ENCODE data around the gene GPR137B.

Gene GPR137B

DNA sequence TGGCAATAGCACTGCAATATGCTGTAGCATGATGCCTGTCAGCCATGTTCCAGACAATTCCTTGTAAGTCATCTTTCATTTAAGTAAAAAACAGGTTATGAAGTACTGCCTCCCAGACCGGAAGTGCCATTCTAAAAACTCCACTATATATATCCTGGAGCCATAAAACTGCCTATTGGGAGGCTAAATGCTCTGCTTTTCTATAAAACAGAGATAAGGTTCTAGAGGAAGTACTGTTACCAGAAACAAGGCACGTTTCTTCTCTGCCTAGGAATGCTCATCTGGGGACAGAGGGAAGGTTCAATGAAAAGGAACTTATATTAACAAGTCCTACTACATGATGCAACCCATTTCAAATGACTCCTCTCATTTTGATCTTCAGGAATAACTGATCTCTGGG, 66.8 kb downstream of the GPR137B start:
- Histone ChIP-seq H3K27me3 (ENCODE audit: control insufficient read depth, insufficient read depth, low read length) (no peaks in the 10 kb centered on the region), H3K4me3 (ENCODE audit: low read depth, low read length) (no peak overlapping the region), H3K27ac (ENCODE audit: low read depth, low read length) (no peak overlapping the region), H3K4me1 (ENCODE audit: control insufficient read depth, insufficient read depth, low read length) (peaks cover 4% of the 10 kb centered on the region), H3K36me3 (ENCODE audit: control insufficient read depth, insufficient read depth, low read length) (no peaks in the 10 kb centered on the region), H3K9ac (ENCODE audit: low read length) (no peak overlapping the region), H3K9me3 (ENCODE audit: control insufficient read depth, insufficient read depth, low read depth, low read length) (no peaks in the 10 kb centered on the region)

DNA sequence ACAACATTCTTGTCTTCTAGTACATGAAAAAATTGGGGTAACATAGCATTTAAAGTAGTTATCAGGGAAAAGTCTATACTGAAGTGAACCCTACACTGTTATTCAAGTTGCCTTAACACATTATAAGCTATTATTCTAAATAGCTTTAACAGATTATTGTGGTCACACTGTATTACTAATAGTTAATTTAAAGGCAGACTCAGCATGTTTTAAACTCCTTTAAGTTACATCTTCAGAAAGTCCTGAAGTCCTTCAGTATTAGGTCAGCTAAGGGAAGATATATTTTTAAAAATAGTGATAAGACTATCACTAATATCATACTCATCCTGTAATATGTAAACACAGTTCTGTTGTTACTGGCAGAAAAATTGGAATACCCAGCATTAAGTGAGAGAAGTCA, 67.4 kb downstream of the GPR137B start:
- H3K4me3 ChIP-seq (ENCODE audit: low read depth, low read length), result no peak overlapping the region
- H3K27me3 ChIP-seq (ENCODE audit: control insufficient read depth, insufficient read depth, low read length), result no peaks in the 10 kb centered on the region
- H3K36me3 ChIP-seq (ENCODE audit: control insufficient read depth, insufficient read depth, low read length), result no peaks in the 10 kb centered on the region
- H3K9me3 ChIP-seq (ENCODE audit: control insufficient read depth, insufficient read depth, low read depth, low read length), result no peaks in the 10 kb centered on the region
- H3K9ac ChIP-seq (ENCODE audit: low read length), result no peak overlapping the region
- no peak overlapping the region for H3K27ac ChIP-seq (ENCODE audit: low read depth, low read length)
- H3K4me1 ChIP-seq (ENCODE audit: control insufficient read depth, insufficient read depth, low read length), result peaks cover 4% of the 10 kb centered on the region

DNA sequence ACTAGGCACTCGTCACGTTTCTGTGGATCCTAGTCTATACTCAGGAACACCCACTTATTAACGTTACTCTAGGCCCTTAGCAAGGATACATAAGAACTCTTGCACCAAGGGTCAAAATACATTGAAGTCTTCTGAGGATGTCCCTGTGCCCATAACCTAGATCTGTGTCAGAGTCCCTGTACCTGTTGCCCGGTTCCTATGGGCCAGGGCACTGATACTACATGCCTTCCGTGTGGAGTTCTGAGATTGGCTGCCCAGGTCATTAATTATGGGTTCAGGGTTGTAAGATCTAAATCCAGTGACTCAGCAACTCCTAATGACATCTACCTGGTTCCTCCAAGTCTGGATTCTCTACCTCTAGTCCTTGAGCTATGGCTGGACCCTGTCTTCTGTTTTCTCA, 69.5 kb downstream of the GPR137B start:
- Histone ChIP-seq H3K36me3 (ENCODE audit: control insufficient read depth, insufficient read depth, low read length) (no peaks in the 10 kb centered on the region), H3K27me3 (ENCODE audit: control insufficient read depth, insufficient read depth, low read length) (no peaks in the 10 kb centered on the region), H3K27ac (ENCODE audit: low read depth, low read length) (no peak overlapping the region), H3K9me3 (ENCODE audit: control insufficient read depth, insufficient read depth, low read depth, low read length) (no peaks in the 10 kb centered on the region), H3K4me1 (ENCODE audit: control insufficient read depth, insufficient read depth, low read length) (no peaks in the 10 kb centered on the region), H3K4me3 (ENCODE audit: low read depth, low read length) (no peak overlapping the region), H3K9ac (ENCODE audit: low read length) (no peak overlapping the region)

DNA sequence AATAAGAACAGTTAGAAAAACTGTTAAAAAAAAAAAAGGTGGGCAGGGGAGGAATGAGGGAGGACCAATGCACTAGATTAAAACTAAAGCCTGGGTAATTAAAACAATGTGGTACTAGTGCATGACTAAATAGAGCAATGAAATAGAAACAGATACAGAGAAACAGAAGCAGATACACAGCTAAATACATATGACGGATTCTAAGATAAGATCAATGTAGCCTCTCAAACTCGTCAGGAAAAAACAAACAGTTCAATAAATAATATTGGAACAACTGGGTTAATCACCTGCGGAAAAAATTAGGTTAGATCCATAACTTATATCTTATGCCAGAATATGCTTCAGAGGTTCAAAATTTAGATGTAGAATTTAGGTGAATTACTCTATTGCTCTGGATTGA, 71.2 kb downstream of the GPR137B start:
- H3K27me3 ChIP-seq (ENCODE audit: control insufficient read depth, insufficient read depth, low read length), result no peaks in the 10 kb centered on the region
- no peaks in the 10 kb centered on the region for H3K9me3 ChIP-seq (ENCODE audit: control insufficient read depth, insufficient read depth, low read depth, low read length)
- no peaks in the 10 kb centered on the region for H3K4me1 ChIP-seq (ENCODE audit: control insufficient read depth, insufficient read depth, low read length)
- H3K36me3 ChIP-seq (ENCODE audit: control insufficient read depth, insufficient read depth, low read length), result no peaks in the 10 kb centered on the region
- H3K9ac ChIP-seq (ENCODE audit: low read length), result no peak overlapping the region
- H3K4me3 ChIP-seq (ENCODE audit: low read depth, low read length), result no peak overlapping the region
- H3K27ac ChIP-seq (ENCODE audit: low read depth, low read length), result no peak overlapping the region

DNA sequence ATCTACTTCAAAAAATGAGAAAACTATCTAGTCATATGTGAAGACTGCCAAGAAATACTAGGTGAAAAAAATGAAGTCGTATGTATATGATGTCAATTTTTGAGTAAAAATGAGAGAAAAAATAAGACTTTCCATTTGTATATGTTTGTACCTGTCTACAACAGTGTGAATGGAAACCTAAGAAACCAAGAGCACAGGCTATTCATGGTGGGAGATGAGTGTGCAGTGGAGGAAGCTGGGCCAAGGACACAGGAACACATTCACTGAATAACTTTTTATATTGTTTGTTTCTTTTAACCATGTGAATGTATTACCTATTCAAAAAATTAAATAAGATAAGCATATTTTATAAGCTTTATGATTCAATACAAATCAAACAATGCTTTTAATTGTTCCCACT, 72.4 kb downstream of the GPR137B start:
- no peak overlapping the region for H3K27ac ChIP-seq (ENCODE audit: low read depth, low read length)
- H3K36me3 ChIP-seq (ENCODE audit: control insufficient read depth, insufficient read depth, low read length), result no peaks in the 10 kb centered on the region
- H3K4me1 ChIP-seq (ENCODE audit: control insufficient read depth, insufficient read depth, low read length), result no peaks in the 10 kb centered on the region
- no peak overlapping the region for H3K4me3 ChIP-seq (ENCODE audit: low read depth, low read length)
- no peaks in the 10 kb centered on the region for H3K27me3 ChIP-seq (ENCODE audit: control insufficient read depth, insufficient read depth, low read length)
- no peaks in the 10 kb centered on the region for H3K9me3 ChIP-seq (ENCODE audit: control insufficient read depth, insufficient read depth, low read depth, low read length)
- no peak overlapping the region for H3K9ac ChIP-seq (ENCODE audit: low read length)

DNA sequence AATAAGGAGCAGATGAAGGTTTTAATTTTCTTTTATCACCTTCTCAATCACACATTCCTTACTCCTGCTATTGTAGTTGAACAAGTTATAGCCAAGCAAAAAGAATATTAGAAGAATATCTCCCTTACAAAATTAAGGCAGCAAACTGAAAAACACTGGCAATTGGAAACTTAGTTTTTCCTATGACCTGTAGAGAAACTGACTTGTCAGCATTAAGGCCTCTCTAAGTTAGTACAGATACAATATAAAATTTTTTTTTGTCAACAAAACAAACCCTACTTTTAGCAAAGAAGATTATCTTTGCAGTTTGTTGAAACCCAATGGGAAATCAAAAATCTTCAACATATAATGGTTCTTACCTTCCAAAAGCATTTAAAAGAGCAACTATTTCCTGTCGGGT, 78.1 kb downstream of the GPR137B start:
- Histone ChIP-seq H3K4me1 (ENCODE audit: control insufficient read depth, insufficient read depth, low read length) (no peaks in the 10 kb centered on the region), H3K36me3 (ENCODE audit: control insufficient read depth, insufficient read depth, low read length) (no peaks in the 10 kb centered on the region), H3K9ac (ENCODE audit: low read length) (no peak overlapping the region), H3K27ac (ENCODE audit: low read depth, low read length) (no peak overlapping the region), H3K9me3 (ENCODE audit: control insufficient read depth, insufficient read depth, low read depth, low read length) (no peaks in the 10 kb centered on the region), H3K4me3 (ENCODE audit: low read depth, low read length) (no peak overlapping the region), H3K27me3 (ENCODE audit: control insufficient read depth, insufficient read depth, low read length) (no peaks in the 10 kb centered on the region)

DNA sequence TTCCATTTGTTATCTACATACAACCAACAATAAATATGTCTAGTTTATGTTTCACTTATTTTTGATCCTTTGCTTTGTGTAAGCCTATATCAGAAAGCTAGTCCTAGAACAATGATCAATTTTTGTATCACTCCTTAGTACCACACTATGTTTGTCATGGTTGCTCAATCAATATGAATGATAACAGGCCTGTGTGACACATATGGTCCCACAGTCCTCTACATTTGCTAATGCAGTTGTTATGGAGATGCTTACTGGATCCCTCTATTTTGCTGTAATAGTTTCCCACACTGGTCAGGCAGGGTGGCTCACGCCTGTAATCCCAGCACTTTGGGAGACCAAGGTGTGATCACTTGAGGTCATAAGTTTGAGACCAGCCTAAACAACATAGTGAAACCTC, 80.3 kb downstream of the GPR137B start:
- Histone ChIP-seq H3K4me1 (ENCODE audit: control insufficient read depth, insufficient read depth, low read length) (no peaks in the 10 kb centered on the region), H3K36me3 (ENCODE audit: control insufficient read depth, insufficient read depth, low read length) (no peaks in the 10 kb centered on the region), H3K9me3 (ENCODE audit: control insufficient read depth, insufficient read depth, low read depth, low read length) (no peaks in the 10 kb centered on the region), H3K27ac (ENCODE audit: low read depth, low read length) (no peak overlapping the region), H3K27me3 (ENCODE audit: control insufficient read depth, insufficient read depth, low read length) (no peaks in the 10 kb centered on the region), H3K9ac (ENCODE audit: low read length) (no peak overlapping the region), H3K4me3 (ENCODE audit: low read depth, low read length) (no peak overlapping the region)

DNA sequence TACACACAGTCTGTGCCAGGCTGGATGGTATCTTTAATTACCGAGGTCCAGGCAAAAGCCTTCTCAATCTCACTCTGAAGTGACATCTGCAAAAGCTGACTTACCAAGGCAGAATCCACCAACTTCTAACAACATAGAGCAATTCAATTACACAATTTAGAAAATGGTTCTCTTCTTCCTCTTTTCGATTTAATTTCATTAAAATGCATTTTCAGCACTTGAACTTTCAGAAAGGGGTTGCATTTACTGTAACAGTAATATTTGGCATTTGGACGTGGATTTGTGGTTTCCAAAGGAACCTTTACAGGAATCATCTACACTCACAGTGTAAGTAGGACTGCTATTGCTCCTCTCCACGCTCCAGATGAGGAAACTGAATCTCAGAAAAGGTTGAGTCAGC, 86.1 kb downstream of the GPR137B start:
- no peak overlapping the region for H3K4me3 ChIP-seq (ENCODE audit: low read depth, low read length)
- no peaks in the 10 kb centered on the region for H3K9me3 ChIP-seq (ENCODE audit: control insufficient read depth, insufficient read depth, low read depth, low read length)
- H3K27ac ChIP-seq (ENCODE audit: low read depth, low read length), result no peak overlapping the region
- H3K4me1 ChIP-seq (ENCODE audit: control insufficient read depth, insufficient read depth, low read length), result no peaks in the 10 kb centered on the region
- no peak overlapping the region for H3K9ac ChIP-seq (ENCODE audit: low read length)
- no peaks in the 10 kb centered on the region for H3K27me3 ChIP-seq (ENCODE audit: control insufficient read depth, insufficient read depth, low read length)
- H3K36me3 ChIP-seq (ENCODE audit: control insufficient read depth, insufficient read depth, low read length), result no peaks in the 10 kb centered on the region

DNA sequence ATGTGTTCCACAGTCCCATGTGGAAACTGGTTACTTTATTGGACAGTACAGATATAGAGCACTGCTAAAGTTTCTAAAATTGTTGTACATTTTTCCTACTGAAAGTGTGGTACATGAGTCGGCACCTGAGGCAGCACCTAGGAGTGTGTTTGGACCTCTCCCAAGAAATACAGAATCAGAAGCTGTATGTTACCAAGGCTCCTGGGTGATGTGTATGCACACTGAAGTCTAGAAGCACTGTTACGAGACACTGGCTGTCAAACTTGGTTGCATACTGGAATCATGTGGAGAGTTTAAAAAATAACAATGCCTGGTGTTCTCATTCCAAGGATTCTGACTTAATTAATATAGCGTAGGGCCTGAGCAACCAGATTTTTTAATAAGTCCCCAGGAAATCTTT, 92.8 kb downstream of the GPR137B start:
- Histone ChIP-seq H3K4me3 (ENCODE audit: low read depth, low read length) (no peak overlapping the region), H3K4me1 (ENCODE audit: control insufficient read depth, insufficient read depth, low read length) (no peaks in the 10 kb centered on the region), H3K9ac (ENCODE audit: low read length) (no peak overlapping the region), H3K27ac (ENCODE audit: low read depth, low read length) (no peak overlapping the region), H3K27me3 (ENCODE audit: control insufficient read depth, insufficient read depth, low read length) (no peaks in the 10 kb centered on the region), H3K9me3 (ENCODE audit: control insufficient read depth, insufficient read depth, low read depth, low read length) (no peaks in the 10 kb centered on the region), H3K36me3 (ENCODE audit: control insufficient read depth, insufficient read depth, low read length) (no peaks in the 10 kb centered on the region)

DNA sequence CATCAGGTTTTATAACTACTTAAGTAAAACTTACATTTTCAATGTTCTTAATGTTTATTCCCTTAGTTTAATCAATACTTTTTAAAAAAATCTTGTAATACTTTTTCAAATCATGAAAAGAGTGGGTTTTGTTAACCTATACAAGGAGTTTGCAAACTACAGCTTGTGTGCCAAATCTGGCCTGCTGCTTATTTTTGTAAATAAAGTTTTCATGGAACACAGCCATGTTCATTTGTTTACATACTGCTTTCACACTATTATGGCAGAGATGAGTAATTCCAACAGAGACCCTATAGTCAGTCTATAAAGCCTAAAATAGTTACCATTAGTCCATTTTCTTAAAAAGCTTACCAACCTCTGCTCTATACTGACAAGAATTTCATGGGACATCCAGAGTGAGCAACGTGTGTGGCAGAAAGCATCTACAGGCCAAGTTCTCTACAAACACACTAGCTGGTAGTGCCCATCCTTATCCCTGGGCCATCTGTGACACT, 96.8 kb downstream of the GPR137B start:
- Histone ChIP-seq H3K9ac (ENCODE audit: low read length) (no peak overlapping the region), H3K9me3 (ENCODE audit: control insufficient read depth, insufficient read depth, low read depth, low read length) (no peaks in the 10 kb centered on the region), H3K27me3 (ENCODE audit: control insufficient read depth, insufficient read depth, low read length) (no peaks in the 10 kb centered on the region), H3K4me3 (ENCODE audit: low read depth, low read length) (no peak overlapping the region), H3K27ac (ENCODE audit: low read depth, low read length) (no peak overlapping the region), H3K36me3 (ENCODE audit: control insufficient read depth, insufficient read depth, low read length) (no peaks in the 10 kb centered on the region), H3K4me1 (ENCODE audit: control insufficient read depth, insufficient read depth, low read length) (no peaks in the 10 kb centered on the region)

DNA sequence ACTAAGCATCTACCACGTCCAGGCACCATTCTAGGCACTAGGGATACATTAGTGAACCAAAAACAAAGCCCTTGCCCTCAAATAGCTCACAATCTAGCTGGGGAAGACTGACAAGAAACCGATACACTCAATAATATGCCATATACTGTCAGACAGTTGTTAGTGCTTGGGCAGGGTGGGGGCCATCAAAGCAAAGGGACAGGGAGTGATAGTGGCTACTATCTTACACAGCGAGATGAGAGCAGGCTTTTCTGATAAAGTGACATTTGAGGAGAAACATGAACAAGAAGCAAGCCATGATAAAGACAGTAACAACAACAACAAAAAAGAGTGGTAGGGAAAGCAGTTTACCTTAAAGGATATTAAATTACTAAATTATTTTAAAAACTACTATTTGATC, 98.3 kb downstream of the GPR137B start:
- no peak overlapping the region for H3K4me3 ChIP-seq (ENCODE audit: low read depth, low read length)
- H3K27ac ChIP-seq (ENCODE audit: low read depth, low read length), result no peak overlapping the region
- H3K9me3 ChIP-seq (ENCODE audit: control insufficient read depth, insufficient read depth, low read depth, low read length), result no peaks in the 10 kb centered on the region
- H3K27me3 ChIP-seq (ENCODE audit: control insufficient read depth, insufficient read depth, low read length), result no peaks in the 10 kb centered on the region
- no peaks in the 10 kb centered on the region for H3K36me3 ChIP-seq (ENCODE audit: control insufficient read depth, insufficient read depth, low read length)
- no peak overlapping the region for H3K9ac ChIP-seq (ENCODE audit: low read length)
- no peaks in the 10 kb centered on the region for H3K4me1 ChIP-seq (ENCODE audit: control insufficient read depth, insufficient read depth, low read length)

DNA sequence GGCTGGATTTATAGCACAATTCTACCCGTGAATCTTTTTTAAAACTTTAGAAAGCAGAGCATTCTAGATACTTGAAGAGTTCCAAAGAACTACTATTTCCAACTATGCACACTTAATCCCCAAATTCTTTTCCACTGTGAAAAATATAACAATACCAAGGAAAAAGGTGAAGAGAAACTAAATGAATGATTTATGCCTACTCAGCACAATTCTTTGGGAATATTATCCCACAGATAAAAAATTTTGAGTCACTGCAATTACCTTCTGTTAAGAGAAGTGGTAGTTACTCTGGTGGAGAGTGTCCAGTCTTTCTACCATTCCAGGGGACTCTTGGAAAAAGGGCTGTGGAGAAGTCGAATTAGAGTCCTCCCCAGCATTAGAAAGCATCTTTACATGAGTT, 100.2 kb downstream of the GPR137B start:
- Histone ChIP-seq H3K27me3 (ENCODE audit: control insufficient read depth, insufficient read depth, low read length) (no peaks in the 10 kb centered on the region), H3K4me3 (ENCODE audit: low read depth, low read length) (no peak overlapping the region), H3K36me3 (ENCODE audit: control insufficient read depth, insufficient read depth, low read length) (no peaks in the 10 kb centered on the region), H3K9me3 (ENCODE audit: control insufficient read depth, insufficient read depth, low read depth, low read length) (no peaks in the 10 kb centered on the region), H3K27ac (ENCODE audit: low read depth, low read length) (no peak overlapping the region), H3K4me1 (ENCODE audit: control insufficient read depth, insufficient read depth, low read length) (no peaks in the 10 kb centered on the region), H3K9ac (ENCODE audit: low read length) (no peak overlapping the region)
